ENCODE data around the gene ENDOV.
A peak's percentile ranks its signal among the peaks of the same experiment; 100 is the strongest.

DNA sequence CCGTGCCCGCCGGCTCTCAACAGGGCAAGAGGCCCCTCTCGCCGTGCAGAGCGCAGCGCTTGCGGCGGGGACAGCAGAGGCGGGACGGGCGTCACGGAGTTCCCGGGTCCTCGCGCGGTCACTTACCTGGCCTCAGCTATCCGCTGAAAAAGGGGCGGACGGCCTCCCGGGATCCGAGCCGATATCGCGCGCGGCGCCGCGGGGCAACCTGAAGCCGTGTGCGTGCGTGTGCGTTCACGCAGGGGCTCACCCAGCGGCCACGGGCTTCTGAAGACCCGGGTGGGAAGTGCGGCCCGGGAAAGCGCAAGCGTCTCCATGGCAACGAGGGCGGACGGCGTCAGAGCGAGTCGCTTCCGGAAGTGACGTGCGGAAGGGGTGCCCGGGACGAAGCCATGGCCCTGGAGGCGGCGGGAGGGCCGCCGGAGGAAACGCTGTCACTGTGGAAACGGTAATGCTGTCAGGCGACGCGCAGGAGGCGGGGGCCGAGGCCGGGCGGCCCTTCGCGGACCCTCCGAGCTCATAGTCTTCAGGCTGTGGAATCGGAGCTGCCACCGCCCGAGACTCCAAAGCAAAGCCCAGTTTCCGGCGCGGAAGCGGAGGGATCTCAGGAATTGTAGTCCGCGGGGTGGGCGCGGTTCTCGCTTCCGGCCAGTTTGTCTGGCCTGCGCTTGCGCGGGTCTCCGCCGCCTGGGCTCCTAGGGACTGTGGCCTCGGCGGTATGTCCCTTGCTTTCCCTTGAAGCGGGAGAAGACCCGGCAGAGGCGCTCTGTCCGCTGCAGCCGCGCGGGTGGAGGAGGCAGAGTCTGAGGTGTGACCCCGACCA lies at the start of gene ENDOV:
- peak; percentile 76 for TF ChIP-seq POLR2AphosphoS5 (IDR thresholded peaks at IDR 0.05; ENCODE audit: low read depth, low read length)
- TF ChIP-seq POLR2A (IDR thresholded peaks at IDR 0.05; ENCODE audit: low read depth, low read length): peak; percentile 80
- TF ChIP-seq TAF1 (IDR thresholded peaks at IDR 0.05; ENCODE audit: low read depth, low read length): peak; percentile 60; the same call in 1 of the 2 replicates
- peak; percentile 57; the same call in 1 of the 2 replicates for TF ChIP-seq SPI1 (IDR thresholded peaks at IDR 0.05; ENCODE audit: low read depth, low read length)
- TF ChIP-seq PAX5 (IDR thresholded peaks at IDR 0.05; ENCODE audit: insufficient read depth, low read length, severe bottlenecking): no peak

Measured in GM12891 (cell line).